GM19467 (cell line): Measurements from ENCODE around the gene ITPR2.
"Not testable (repeated sequence)": the region's sequence is repeated elsewhere in the genome, so short reads cannot be mapped to it uniquely, and the experiment has no call there.

ENCODE experiments used
- ATAC-seq: cut with Tn5 transposase; IDR thresholded peaks from one replicate; pipeline ENCODE4 v1.9.1; 2021; ENCODE audit warnings: mild to moderate bottlenecking, moderate library complexity; ENCODE audit not compliant: unreplicated experiment

Gene ITPR2

GRCh38 chr12:26791301-26791791 is 41.6 kb downstream of the ITPR2 start:
- no peak for ATAC-seq

DNA sequence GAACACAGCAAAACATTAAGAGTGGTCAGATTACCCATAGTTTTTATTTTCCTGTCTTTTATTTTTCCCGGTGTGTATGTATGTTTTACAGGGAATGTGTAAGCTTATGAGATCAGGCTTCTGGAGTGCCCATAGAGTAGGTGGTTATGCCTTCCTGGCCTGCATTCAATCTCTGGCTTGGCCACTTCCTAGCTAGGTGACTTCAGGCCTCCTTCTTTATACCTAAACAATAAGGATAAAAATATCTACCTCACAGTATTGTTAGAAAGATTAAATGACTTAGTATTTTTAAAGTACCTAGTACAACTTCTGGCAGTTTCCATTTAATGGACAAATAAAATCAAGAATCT is 42.4 kb downstream of the ITPR2 start:
- no peak for ATAC-seq

GRCh38 chr12:26789731-26790644 is 43.0 kb downstream of the ITPR2 start:
- no peak for ATAC-seq

DNA sequence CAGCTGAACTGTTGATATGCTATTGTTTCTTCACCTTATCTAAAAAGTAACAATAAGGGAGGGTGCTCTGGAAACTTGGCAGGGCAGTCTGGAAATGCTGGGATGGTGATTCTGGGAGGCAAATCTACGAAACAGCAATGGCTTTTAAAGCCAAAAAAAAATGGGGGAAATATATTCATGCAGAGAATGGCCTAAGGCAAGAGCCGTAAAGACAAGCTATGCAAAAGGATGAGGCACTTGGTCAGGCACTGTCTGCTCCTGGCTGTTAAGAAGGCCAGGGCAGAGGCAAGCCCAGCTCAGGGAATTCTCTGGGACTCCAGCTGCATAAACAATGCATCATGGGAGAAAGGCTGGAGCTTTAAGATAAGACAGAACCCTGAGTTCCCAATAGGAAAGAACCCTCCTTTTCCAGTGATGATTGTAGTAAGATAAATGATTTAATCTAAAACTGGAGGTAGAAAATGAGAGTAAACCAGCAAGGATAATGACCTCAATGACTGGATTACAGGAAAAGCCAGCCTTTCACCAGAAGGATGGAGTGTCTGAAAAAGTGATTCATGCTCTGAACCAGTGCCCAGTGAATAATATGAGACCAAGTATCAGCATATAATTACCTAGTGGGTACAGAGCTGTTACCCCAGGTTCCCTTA is 46.0 kb downstream of the ITPR2 start:
- no peak for ATAC-seq

GRCh38 chr12:26786491-26786864 is 46.5 kb downstream of the ITPR2 start:
- no peak for ATAC-seq

DNA sequence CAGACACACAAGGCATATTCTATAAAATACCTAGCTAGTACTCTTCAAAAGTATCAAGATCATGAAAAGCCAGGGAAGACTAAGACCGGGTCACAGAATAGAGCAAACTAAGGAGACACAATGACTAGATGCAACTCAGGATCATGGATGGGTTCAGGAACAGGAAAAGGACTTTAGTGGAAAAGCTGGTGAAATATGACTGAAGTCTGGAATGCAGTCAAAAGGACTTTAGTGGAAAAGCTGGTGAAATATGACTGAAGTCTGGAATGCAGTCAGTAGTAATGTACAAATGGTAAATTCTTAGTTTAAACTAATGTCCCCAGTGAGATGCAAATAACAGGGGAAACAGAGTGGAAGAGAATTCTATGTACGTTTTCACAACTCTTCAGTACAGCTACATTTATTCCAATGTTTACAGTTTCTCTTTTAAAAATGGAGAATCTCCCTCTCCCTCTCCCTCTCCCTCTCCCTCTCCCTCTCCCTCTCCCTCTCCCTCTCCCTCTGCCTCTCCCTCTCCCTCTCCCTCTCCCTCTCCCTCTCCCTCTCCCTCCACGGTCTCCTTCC is 49.1 kb downstream of the ITPR2 start:
- not testable (repeated sequence) for ATAC-seq

GRCh38 chr12:26783131-26783526 is 49.9 kb downstream of the ITPR2 start:
- ATAC-seq = no peak

- no peak for ATAC-seq
These were observed 50.4 kb downstream of the ITPR2 start for GRCh38 chr12:26782372-26783130.

GRCh38 chr12:26780656-26781055 is 52.3 kb downstream of the ITPR2 start:
- not testable (repeated sequence) for ATAC-seq

GRCh38 chr12:26778173-26778775 is 54.7 kb downstream of the ITPR2 start:
- ATAC-seq = not testable (repeated sequence)

GRCh38 chr12:26777236-26777635 is 55.8 kb downstream of the ITPR2 start:
- no peak for ATAC-seq

DNA sequence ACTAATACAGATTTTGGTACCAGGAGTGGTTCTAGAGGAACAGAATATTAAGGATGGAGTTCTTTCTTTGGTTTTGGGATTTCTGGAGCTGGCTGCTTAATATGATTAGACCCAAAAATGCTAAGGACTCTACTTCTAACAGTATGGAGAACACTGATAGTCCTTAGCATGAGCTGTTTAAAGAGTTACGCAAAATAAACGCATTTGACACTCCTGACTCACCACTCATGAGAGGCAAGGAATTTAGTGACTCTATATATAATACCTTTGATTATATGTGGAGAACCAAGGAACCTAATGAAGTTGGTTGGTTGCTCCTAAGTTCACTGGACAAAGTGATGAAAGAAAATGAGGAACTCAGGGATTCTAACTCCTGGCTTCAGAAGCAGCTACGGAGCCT is 57.0 kb downstream of the ITPR2 start:
- not testable (repeated sequence) for ATAC-seq

DNA sequence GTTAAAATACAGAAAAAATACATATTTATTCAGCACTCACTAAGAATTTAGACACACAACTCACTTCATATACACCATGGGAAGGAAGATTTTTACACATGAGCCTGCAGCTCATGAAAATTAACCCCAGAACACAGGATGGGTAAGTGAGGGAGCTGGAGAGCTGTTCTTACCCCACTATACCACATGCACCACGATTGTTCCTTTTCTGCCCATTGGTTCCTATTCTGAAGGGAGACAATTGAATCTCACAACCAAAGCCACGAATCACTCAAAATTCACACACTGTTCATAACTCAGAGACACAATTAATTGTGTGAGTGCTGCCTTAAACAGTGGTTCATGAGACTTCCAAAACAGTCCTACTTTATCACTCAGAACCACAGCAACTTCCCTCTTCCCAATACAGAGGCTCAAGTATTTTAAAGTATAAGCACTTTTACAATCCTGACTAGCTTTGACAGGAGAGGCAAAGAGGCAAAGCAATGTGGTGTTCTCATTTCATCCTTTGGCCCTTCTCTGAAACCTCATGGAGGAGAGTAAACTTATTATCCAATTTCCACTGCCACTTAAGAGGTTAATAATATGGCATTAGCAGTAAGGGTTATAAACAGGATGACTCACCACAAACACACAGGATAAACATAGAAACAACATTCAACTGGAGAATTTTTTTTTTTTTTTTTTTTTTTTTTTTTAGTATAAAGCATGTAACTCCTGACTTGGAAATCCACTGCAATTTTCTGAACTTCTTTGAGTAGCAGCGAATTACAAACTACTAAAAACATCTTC is 59.5 kb downstream of the ITPR2 start:
- ATAC-seq = no peak

DNA sequence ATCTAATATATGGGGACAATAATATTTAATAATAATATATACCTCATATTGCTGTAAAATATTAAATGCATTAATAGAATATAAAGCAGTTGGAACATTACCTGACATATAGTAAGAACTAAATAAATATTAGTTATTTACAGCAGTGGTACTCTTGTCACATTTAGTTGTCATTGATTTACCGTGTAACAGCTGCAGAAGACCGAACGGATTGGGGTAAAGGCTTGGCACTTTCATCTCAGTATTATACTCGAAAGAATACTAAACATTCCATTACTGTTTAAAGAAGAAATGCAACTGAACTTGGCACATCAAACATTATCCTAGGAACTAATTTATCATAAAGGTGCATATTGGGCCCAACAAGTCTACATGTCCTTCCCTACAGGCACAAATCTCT is 61.1 kb downstream of the ITPR2 start:
- ATAC-seq = no peak

GRCh38 chr12:26770239-26771070 is 62.5 kb downstream of the ITPR2 start:
- ATAC-seq = no peak

DNA sequence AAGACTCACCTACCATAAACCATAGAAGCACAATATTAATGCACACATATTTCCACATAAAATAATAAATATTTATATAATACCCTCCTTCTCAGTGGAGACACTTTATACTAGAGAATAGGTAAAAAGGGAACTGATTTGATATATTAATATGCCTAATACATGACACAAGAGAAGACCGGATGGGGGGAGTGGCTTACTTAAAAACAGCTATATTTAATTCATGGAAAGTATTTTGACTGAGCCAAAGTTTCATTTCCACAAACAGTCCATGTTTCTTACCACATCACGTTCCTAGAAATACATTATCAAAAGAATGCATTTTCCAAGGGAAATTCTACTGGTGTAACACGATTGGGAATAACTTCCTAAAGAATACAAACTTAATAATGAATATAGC is 63.4 kb downstream of the ITPR2 start:
- ATAC-seq = no peak

DNA sequence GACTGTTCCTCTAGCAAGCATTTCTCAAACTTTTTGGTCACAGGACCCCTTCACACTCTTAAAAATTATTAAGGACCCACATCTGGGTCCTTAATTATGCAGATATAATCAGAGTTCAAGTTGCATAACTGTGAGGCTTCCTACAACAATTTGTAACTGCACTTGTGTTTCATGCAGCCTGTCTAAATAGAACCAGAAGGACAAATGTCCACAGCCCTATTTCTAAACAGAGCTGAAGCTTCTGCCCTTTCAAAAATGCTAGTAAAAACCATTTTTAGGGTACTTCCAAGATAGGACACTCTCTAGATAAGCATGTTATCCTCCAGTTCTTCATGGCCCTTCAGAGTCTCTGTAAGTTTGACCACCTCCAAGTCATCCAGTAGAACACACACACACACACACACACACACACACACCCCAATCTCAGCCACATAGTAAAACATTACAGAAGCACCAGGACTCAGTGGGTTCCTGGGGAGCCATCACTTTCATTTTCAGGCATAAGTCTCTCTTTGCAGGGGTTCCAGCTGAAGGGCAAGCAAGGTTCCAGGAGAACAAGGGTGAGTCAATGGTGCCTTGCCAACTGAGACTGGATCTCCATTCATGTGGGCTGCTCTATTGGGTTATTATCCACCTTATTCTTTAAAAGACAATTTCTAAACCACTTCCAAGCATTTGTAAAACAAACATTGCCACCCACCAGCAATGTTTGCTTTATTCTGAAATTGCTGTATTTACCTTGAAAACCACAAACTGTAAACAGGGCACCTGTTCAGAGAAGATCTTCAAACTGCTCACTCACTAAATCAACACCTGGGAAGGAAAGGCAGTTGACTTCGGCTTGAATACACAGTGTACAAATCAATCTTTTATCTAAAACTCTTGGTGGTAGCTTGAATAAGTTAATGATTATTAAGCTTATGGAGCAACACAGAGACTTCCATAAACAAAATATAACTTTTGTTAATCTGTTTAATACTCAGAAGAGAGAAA is 64.1 kb downstream of the ITPR2 start:
- ATAC-seq = peak; percentile 64

- ATAC-seq = no peak
These were observed 65.1 kb downstream of the ITPR2 start for GRCh38 chr12:26767865-26768264.
